ENCODE results near the gene OR2T2. TPM values are rescaled to one million over a fixed set of nuclear protein-coding genes. Genes with fewer than 3 reads are reported as not detected.
"Not testable (repeated sequence)": the region's sequence is repeated elsewhere in the genome, so short reads cannot be mapped to it uniquely, and the experiment has no call there.

OR2T2 gene
- not detected for total RNA-seq

GRCh38 chr1:248445399-248445798 is at the start of gene OR2T2:
OR2T2 (plus strand) TSS chr1:248445637; CDS start chr1:248452798, 7,161 bp downstream.
- not testable (repeated sequence) for H3K4me1 Mint-ChIP-seq, DNase-seq, H3K36me3 Mint-ChIP-seq, H3K4me3 Mint-ChIP-seq, H3K27me3 Mint-ChIP-seq, H3K27ac Mint-ChIP-seq, H3K9me3 Mint-ChIP-seq

GRCh38 chr1:248402748-248403147 is 42.7 kb upstream of the OR2T2 start, which contains the start of gene OR2T1:
OR2T1 (plus strand) TSS chr1:248403048; CDS start chr1:248406148, 3,100 bp downstream.
- H3K4me1 Mint-ChIP-seq = no peaks in the 10 kb centered on the region
- no peaks in the 10 kb centered on the region for H3K36me3 Mint-ChIP-seq
- H3K27ac Mint-ChIP-seq = no peak within 1 kb of the TSS
- no peak within 1 kb of the TSS for H3K4me3 Mint-ChIP-seq
- H3K9me3 Mint-ChIP-seq = peaks cover 2% of the 10 kb centered on the region
- no peak for DNase-seq
- no peaks in the 10 kb centered on the region for H3K27me3 Mint-ChIP-seq

GRCh38 chr1:248404024-248404423 is 41.4 kb upstream of the OR2T2 start:
- Mint-ChIP-seq H3K9me3 (peaks cover 2% of the 10 kb centered on the region), H3K27ac (no peak overlapping the region), H3K4me1 (no peaks in the 10 kb centered on the region), H3K4me3 (no peak overlapping the region), H3K36me3 (no peaks in the 10 kb centered on the region), H3K27me3 (no peaks in the 10 kb centered on the region)
- no peak for DNase-seq

GRCh38 chr1:248406721-248407692 is 38.4 kb upstream of the OR2T2 start:
- Mint-ChIP-seq H3K27me3 (no peaks in the 10 kb centered on the region), H3K9me3 (peaks cover 11% of the 10 kb centered on the region), H3K4me3 (no peak overlapping the region), H3K27ac (no peak overlapping the region), H3K4me1 (no peaks in the 10 kb centered on the region), H3K36me3 (peaks cover 5% of the 10 kb centered on the region)
- no peak for DNase-seq

GRCh38 chr1:248416226-248416625 is 29.2 kb upstream of the OR2T2 start:
- Mint-ChIP-seq H3K4me3 (no peak overlapping the region), H3K27me3 (no peaks in the 10 kb centered on the region), H3K27ac (no peak overlapping the region), H3K9me3 (peaks cover 9% of the 10 kb centered on the region), H3K4me1 (peaks cover 18% of the 10 kb centered on the region), H3K36me3 (peaks cover 4% of the 10 kb centered on the region)
- DNase-seq = no peak

GRCh38 chr1:248417854-248418253 is 27.6 kb upstream of the OR2T2 start:
- Mint-ChIP-seq H3K36me3 (peaks cover 4% of the 10 kb centered on the region), H3K27ac (no peak overlapping the region), H3K4me1 (peaks cover 18% of the 10 kb centered on the region), H3K27me3 (no peaks in the 10 kb centered on the region), H3K9me3 (peaks cover 12% of the 10 kb centered on the region), H3K4me3 (no peak overlapping the region)
- no peak for DNase-seq

- Mint-ChIP-seq H3K27ac (no peak overlapping the region), H3K36me3 (peaks cover 4% of the 10 kb centered on the region), H3K4me3 (no peak overlapping the region), H3K27me3 (no peaks in the 10 kb centered on the region), H3K9me3 (peaks cover 10% of the 10 kb centered on the region), H3K4me1 (peaks cover 12% of the 10 kb centered on the region)
- no peak for DNase-seq
Measured at GRCh38 chr1:248421384-248421783, 24.1 kb upstream of the OR2T2 start.

GRCh38 chr1:248427526-248428191 is 17.8 kb upstream of the OR2T2 start:
- H3K27ac Mint-ChIP-seq, H3K9me3 Mint-ChIP-seq, H3K36me3 Mint-ChIP-seq, DNase-seq, H3K4me1 Mint-ChIP-seq, H3K27me3 Mint-ChIP-seq, H3K4me3 Mint-ChIP-seq: not testable (repeated sequence)

- H3K36me3 Mint-ChIP-seq, H3K27me3 Mint-ChIP-seq, H3K4me1 Mint-ChIP-seq, H3K27ac Mint-ChIP-seq, DNase-seq, H3K4me3 Mint-ChIP-seq, H3K9me3 Mint-ChIP-seq: not testable (repeated sequence)
Measured at GRCh38 chr1:248428192-248428533, 17.3 kb upstream of the OR2T2 start.

GRCh38 chr1:248431683-248432082 is 13.8 kb upstream of the OR2T2 start:
- not testable (repeated sequence) for H3K9me3 Mint-ChIP-seq, H3K4me3 Mint-ChIP-seq, DNase-seq, H3K27me3 Mint-ChIP-seq, H3K4me1 Mint-ChIP-seq, H3K36me3 Mint-ChIP-seq, H3K27ac Mint-ChIP-seq

GRCh38 chr1:248432201-248432600 is 13.2 kb upstream of the OR2T2 start:
- not testable (repeated sequence) for H3K36me3 Mint-ChIP-seq, H3K27ac Mint-ChIP-seq, H3K9me3 Mint-ChIP-seq, H3K27me3 Mint-ChIP-seq, DNase-seq, H3K4me1 Mint-ChIP-seq, H3K4me3 Mint-ChIP-seq

GRCh38 chr1:248433811-248434415 is 11.5 kb upstream of the OR2T2 start:
- not testable (repeated sequence) for H3K4me1 Mint-ChIP-seq, DNase-seq, H3K4me3 Mint-ChIP-seq, H3K27me3 Mint-ChIP-seq, H3K36me3 Mint-ChIP-seq, H3K27ac Mint-ChIP-seq, H3K9me3 Mint-ChIP-seq

GRCh38 chr1:248434913-248435312 is 10.5 kb upstream of the OR2T2 start:
- DNase-seq, H3K9me3 Mint-ChIP-seq, H3K4me1 Mint-ChIP-seq, H3K36me3 Mint-ChIP-seq, H3K4me3 Mint-ChIP-seq, H3K27me3 Mint-ChIP-seq, H3K27ac Mint-ChIP-seq: not testable (repeated sequence)

GRCh38 chr1:248436303-248436702 is 9.1 kb upstream of the OR2T2 start:
- not testable (repeated sequence) for H3K4me1 Mint-ChIP-seq, H3K27me3 Mint-ChIP-seq, H3K27ac Mint-ChIP-seq, DNase-seq, H3K36me3 Mint-ChIP-seq, H3K4me3 Mint-ChIP-seq, H3K9me3 Mint-ChIP-seq

- not testable (repeated sequence) for H3K27me3 Mint-ChIP-seq, H3K4me3 Mint-ChIP-seq, H3K27ac Mint-ChIP-seq, DNase-seq, H3K4me1 Mint-ChIP-seq, H3K36me3 Mint-ChIP-seq, H3K9me3 Mint-ChIP-seq
Measured at GRCh38 chr1:248438668-248439067, 6.8 kb upstream of the OR2T2 start.

Measured in activated naive CD8-positive, alpha-beta T cell treated with anti-CD3 and anti-CD28 coated beads for 36 hours (primary cell).